NT2/D1 (cell line): ENCODE data around the gene ST8SIA6.

Source experiments
- YY1 ChIP-seq: IDR thresholded peaks from 2 replicates; pipeline ENCODE4 v1.6.1; 2011; ENCODE audit not compliant: insufficient read length, insufficient read depth
- ZNF274 ChIP-seq: IDR thresholded peaks from 2 replicates; pipeline ENCODE4 v1.6.1; 2011; ENCODE audit warnings: mild to moderate bottlenecking, low read depth, low read length

DNA sequence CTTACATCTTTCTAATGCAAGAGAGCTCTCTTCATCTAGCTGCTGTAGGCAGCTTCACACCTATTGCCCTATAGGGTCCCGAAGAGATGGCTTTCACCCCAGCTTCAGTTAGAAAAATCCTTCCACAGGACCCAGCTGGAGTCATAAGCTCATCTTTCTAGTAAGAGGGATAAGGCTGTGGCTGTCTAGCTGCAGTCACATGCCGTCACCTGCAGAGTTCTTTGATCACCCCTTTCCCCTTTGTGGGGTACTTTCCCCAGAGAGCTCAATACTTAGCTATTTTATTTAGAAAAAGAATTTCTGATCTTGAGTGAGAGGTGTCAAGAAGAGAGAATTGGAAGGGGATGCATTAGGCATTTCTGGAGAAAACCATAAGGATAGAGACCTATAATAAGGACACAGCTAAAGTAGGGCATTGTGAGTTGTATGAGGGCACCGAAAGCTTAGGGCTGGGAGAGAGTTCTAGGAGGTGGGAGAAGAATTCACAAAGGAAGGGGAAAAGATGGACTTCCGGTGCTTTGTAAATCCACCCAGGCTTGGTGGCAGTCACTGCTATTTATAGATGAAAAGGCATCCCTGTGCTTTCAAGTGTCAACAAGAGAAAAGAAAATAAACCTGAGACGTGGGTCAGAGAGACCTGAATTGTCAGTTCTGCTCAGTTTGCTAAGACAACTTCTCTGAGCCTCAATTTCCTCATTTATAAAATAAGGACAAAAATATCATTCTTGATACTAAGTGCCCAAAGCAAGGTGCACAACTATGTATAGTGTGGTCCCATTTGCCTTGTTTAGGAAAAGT, 11.1 kb upstream of the ST8SIA6 start:
- no peak for TF ChIP-seq ZNF274
- no peak for TF ChIP-seq YY1
